ELF-1 (cell line): Measurements from ENCODE around the gene TNNC1.

Source experiments
- DNase-seq: peaks from one replicate; pipeline ENCODE4 v3.0.0-alpha.2; 2016; ENCODE audit warnings: low read depth, low spot score

The TNNC1 gene

GRCh38 chr3:52432225-52432624 lies 21.6 kb downstream of the TNNC1 start:
- DNase-seq, result no peak

DNA sequence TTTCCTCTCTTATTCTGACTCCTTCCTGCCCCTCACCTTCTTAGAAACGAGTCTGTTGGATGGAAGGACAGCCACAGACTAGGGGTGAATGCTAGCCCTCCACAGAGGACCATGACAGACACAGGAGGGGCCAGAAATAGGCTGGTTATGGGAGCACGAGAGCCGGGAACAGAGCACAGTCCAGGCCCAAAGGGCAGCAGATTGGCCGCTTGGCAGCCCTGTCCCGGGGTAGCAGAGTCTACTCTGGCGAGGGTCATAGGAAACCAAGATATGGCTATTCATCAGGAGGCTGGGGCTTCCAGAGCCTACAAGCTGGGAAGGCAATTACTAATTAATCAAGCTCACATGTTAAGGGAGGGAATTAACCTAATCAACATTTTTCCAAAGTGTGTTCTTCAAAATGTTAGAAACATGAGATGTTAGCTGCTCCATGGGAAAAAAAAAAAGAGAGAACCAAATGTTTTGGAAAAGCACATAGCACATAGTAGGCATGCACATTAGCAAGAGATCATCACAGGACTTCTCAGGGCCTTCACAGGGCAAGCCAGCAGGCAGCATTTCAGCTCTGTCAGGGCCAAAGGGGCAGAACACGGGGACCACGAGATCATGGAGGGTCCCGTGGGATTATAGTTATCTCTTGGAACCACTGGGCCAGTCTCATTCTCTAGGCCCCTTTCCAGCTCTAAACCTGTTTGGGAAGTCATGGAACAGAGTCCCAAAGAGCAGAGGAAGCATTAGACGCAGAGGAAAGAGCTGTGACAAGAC lies 22.2 kb downstream of the TNNC1 start:
- DNase-seq, result no peak

- no peak for DNase-seq
Observed at GRCh38 chr3:52430416-52430810, 23.4 kb downstream of the TNNC1 start.

- peak; percentile 16 for DNase-seq
Observed at GRCh38 chr3:52429779-52430415, 23.9 kb downstream of the TNNC1 start.

DNA sequence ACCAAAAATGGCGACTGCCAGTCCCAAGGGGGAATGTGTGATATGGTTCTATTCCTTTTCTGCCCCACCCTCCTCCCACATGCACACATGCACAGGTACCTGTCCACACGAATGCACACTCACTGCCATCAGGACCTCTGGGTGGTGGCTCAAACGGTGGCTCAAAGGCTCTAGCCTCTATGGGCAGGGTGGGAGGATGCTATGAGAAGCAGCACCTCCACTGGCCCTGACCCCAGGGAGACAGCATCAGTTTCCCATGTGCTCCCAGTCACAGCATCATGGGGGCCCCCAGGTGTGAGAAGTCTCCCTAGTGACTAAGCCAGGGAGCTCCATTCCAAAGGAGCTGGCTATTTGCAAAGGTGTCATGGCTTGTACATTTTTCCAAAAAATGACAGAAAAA lies 24.8 kb downstream of the TNNC1 start:
- no peak for DNase-seq

GRCh38 chr3:52428151-52429005 lies 25.5 kb downstream of the TNNC1 start:
- DNase-seq, result no peak

GRCh38 chr3:52423173-52423572 lies 30.7 kb downstream of the TNNC1 start:
- no peak for DNase-seq

DNA sequence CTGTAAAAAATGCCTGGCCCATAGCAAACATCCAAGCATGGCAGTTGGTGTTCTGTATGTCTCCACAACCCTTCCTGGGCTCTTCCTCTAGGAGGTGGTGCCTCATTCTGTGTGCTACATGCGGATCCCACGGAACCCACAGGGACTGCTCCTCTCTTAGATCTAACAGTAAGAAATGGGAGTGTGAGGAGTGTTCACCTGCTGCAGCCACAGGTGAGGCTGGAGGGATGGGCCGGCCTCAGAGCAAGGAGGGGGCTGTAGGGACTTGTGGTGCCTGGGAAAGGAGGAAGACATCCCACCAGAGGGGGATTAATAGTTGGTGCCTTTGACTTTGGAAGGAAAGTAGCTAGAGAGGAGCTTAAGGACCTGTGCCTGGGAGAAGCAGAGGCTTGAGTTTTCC lies 31.2 kb downstream of the TNNC1 start:
- no peak for DNase-seq

- no peak for DNase-seq
Observed at GRCh38 chr3:52420388-52420787, 33.5 kb downstream of the TNNC1 start.

- DNase-seq, result no peak
Observed at GRCh38 chr3:52415800-52416199, 38.0 kb downstream of the TNNC1 start.

DNA sequence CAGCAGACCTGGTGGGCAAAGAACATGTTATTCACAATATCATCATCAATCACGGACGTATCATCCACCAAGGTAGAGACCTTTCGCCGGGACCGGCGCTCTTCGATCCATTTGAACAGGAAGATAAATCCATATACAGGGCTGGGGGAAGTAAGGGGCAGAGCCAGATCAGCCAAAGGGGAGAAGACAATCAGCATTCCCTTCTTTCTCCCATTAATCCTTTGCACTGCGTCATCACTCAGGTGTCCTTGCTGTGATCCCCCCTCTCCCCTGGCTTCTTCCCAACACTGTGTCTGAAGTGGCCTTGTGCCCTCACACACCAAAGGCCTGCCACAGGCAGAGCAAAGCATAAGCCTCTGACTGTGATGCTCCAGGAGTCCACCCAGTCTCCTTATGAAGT lies 45.4 kb downstream of the TNNC1 start:
- no peak for DNase-seq

DNA sequence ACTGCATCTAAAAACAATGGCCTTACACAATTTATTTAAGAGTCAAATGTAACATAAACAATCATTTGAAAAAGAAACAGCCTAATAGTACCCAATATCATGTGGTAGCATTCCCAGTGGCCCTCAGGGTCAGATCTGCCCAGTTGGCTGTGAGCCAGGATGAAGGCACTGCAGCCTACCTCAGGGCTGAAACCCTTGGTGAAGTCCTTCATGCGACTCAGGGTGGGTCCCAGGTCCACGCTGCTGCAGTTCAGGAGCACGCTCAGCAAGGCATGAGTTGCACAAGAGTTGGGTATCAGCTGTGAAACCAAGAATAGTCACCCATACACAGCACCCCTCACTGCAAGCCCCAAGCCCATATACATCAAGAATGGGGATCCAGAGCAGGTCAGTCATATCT lies 46.1 kb downstream of the TNNC1 start:
- DNase-seq, result no peak

DNA sequence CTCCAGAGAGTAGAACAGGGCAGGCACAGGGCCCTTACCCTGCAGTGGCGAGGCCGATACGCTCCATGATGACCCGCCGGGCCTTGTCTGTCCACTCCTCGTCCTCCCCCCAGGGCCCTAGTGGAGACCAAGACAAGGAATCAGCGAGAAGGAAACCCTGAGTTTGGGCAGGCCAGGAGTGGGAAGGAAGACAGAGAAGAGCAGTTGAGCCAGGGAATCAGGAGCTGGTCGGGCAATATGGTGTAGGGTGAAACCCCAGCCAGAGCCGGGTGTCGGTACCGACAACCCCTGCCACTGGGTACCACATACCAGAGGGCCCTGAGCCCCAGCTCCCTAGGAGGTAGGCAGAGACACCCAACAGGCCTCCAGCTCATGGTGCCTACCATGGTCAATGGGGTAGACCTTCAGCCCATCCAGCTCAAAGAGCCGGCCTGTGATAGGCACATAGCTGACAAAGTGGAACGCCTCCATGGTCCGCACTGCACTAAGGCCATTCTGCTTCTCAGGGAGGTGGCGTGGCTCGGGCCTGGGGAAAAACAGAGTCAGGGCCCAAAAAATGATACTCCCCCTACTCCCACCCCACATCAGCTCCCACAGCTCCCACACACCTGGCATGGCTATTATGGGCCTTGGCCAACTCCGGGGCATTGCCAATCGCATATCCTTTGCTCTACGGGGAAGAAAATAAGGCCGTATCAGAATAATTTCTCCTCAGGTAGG lies 46.9 kb downstream of the TNNC1 start:
- no peak for DNase-seq

- DNase-seq, result no peak
Observed at GRCh38 chr3:52406231-52406661, 47.6 kb downstream of the TNNC1 start.

- no peak for DNase-seq
Observed at GRCh38 chr3:52405601-52406110, 48.2 kb downstream of the TNNC1 start.

- no peak for DNase-seq
Observed at GRCh38 chr3:52405066-52405465, 48.8 kb downstream of the TNNC1 start.

DNA sequence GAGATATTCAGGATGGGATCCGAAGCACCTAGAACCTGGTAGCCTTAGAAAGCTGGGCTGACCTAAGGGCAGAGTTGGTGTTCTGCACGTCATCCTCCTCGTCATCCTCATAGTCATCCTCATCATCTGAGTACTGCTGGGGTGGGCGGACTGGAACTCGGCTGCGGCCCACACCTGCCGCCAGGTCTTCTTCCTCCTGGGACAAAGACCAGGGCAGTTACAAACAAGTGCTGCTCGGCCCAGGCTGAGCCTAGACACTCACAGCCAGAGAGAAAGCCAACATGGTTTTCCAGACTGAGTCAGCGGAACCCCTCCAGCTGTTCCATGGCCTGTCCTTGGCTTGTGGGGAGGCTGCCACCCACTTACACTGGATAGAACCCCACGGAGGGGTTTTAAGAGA lies 49.5 kb downstream of the TNNC1 start:
- no peak for DNase-seq

GRCh38 chr3:52403955-52404354 lies 49.9 kb downstream of the TNNC1 start:
- DNase-seq, result no peak

DNA sequence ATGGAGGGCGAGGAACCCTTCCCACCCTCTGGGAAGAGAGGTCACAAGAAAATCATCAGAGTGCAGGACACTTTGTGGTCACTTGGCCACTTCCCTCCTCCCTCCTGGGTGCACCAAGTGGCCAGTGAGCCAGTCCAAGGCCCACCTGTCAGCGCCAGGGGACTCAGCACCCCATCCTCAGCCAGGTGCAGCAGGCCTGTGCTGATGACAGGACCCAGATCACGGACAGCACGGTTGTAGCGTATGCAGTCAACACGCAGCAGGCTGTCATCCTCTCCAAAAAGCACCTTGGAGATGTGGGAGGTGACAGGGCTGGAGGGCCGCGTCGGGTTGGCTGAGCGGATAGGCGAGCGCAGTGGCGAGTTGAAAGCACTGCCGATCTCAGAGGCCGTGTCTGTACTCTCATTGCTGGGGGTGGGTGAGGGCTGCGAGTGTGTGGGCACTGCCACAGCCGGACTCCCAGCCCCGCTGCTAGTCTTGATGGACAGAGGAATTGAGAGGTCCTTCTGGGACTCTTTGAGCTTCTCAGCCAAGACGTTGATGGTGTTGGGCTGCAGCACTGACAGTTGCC lies 50.5 kb downstream of the TNNC1 start:
- DNase-seq, result no peak

GRCh38 chr3:52402706-52403270 lies 51.1 kb downstream of the TNNC1 start:
- DNase-seq, result no peak

DNA sequence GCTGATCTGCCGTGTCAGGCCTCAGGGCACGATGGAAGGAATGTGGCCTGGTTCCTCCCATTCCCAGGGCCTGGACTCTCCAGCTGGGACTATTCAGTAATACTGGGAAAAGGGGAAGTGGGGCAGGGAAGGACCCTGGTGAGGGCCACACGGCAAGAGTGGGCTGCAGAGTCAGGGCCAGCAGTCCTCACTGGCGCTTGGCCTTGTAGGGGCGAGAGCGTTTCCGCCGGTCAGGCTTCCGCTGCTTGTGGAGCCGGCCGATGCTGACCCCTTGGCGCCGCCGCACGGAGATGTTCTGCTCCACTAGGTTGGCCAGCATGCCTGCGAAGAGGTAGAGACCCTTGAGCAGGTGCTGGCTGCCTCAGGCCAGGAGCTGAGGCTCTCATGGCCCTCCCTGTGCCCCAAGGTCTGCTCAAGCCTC lies 51.7 kb downstream of the TNNC1 start:
- peak; percentile 41 for DNase-seq
